GM12874 (cell line): ENCODE results near the gene RAD51.

Experiments used
- TF ChIP-seq, protein P1 (sequence below): IDR thresholded peaks from 2 replicates; pipeline ENCODE4 v1.5.1; 2011; ENCODE audit warnings: low read depth, mild to moderate bottlenecking, control low read depth, low read length, moderate library complexity; ENCODE audit not compliant: insufficient read depth

Gene RAD51

DNA sequence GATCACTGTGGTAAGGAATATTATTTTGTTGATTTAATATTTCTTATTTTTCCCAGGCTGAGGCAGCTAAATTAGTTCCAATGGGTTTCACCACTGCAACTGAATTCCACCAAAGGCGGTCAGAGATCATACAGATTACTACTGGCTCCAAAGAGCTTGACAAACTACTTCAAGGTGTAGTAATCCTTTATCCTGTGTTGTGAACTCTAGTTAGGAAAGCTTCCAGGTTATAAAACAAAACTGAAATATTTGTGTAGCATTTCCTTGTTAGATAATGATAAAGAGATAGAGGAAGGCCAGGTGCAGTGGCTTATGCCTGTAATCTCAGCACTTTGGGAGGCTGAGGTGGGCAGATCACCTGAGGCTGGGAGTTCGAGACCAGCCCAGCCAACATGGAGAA is 11.1 kb downstream of the RAD51 start:
- TF ChIP-seq, protein P1, sequence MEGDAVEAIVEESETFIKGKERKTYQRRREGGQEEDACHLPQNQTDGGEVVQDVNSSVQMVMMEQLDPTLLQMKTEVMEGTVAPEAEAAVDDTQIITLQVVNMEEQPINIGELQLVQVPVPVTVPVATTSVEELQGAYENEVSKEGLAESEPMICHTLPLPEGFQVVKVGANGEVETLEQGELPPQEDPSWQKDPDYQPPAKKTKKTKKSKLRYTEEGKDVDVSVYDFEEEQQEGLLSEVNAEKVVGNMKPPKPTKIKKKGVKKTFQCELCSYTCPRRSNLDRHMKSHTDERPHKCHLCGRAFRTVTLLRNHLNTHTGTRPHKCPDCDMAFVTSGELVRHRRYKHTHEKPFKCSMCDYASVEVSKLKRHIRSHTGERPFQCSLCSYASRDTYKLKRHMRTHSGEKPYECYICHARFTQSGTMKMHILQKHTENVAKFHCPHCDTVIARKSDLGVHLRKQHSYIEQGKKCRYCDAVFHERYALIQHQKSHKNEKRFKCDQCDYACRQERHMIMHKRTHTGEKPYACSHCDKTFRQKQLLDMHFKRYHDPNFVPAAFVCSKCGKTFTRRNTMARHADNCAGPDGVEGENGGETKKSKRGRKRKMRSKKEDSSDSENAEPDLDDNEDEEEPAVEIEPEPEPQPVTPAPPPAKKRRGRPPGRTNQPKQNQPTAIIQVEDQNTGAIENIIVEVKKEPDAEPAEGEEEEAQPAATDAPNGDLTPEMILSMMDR = no peak

DNA sequence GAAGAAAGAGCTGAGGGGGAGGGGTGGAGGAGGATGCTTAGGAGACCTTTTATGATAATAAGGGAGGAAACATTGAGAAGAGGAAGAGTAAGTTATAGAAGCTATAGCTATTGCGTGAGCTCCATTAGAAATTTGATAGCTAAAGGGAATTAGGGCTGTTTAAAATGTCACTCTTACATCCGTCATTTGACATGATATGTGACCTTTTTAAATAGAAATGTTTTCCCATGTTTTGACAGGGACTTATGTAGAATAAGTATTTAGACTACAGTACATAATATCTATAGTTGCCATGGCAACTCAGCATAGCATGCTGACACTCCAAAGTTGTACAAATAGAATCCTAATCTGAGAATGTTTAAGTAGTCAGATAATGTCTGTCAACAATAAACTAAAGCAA is 19.2 kb downstream of the RAD51 start:
- TF ChIP-seq, protein P1 = no peak

- TF ChIP-seq, protein P1 = no peak
These were observed 21.2 kb downstream of the RAD51 start for GRCh38 chr15:40716165-40716564.

DNA sequence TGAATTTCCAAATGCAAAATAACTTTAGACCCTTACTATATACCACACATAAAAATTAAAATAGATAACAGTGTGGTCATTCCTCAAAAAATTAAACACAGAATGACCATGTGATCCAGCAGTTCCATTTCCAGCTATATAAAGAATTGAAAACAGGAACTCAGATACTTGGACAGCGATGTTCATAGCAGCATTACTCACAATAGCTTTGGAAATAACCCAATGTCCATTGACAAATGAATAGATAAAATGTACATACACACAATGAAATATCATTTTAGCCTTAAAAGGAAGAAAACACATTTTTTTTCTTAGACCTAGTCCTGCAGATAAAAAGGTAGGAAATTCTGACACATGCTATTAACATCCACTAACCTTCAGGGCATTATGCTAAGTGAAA is 26.7 kb downstream of the RAD51 start:
- TF ChIP-seq, protein P1 = no peak

DNA sequence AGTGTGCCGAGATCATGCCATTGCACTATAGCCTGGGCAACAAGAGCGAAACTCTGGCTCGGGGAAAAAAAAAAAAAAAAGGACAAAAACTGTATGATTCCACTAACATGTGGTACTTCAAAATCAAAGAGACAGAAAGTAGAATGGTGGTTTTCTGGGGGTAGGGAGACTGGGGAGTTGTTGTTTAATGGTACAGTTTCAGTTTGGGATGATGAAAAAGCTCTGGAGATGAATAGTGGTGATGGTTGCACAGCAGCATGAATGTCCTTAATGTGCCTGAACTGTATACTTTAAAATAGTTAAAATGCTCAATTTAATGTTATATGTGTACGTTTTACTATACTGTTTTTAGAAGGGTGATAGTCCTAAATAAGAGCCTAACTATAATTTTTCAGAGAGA is 27.4 kb downstream of the RAD51 start:
- TF ChIP-seq, protein P1 = no peak

- TF ChIP-seq, protein P1 = no peak
These were observed 28.0 kb downstream of the RAD51 start for GRCh38 chr15:40722934-40723333.

DNA sequence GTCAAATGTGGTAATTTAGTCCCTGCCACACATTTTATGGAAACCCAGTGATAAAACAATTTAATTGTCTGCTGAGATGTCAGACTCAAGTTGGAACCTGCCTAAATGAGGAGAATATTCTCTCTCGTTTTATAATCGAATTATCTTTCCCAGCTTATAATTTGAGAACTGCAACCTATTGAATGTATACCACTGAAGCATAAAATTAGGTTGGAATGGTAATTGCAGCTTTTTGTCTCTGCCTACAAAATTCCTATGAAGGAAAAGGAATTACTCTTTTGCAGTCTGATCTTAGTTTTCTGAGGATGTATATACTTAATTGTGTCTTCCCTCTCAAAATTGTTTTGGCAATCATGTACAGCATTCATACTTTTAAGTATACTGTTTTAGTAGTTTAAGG is 28.9 kb downstream of the RAD51 start:
- TF ChIP-seq, protein P1 = no peak

DNA sequence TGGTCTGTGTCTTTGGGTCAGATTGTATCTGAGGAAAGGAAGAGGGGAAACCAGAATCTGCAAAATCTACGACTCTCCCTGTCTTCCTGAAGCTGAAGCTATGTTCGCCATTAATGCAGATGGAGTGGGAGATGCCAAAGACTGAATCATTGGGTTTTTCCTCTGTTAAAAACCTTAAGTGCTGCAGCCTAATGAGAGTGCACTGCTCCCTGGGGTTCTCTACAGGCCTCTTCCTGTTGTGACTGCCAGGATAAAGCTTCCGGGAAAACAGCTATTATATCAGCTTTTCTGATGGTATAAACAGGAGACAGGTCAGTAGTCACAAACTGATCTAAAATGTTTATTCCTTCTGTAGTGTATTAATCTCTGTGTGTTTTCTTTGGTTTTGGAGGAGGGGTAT is 36.1 kb downstream of the RAD51 start:
- TF ChIP-seq, protein P1 = no peak
